Liver (tissue), 9 donors: ENCODE results near the gene SLBP. TPM values are rescaled to one million over a fixed set of nuclear protein-coding genes. Genes with fewer than 3 reads are reported as not detected.

Experiments
- DNase-seq: peaks from one replicate; pipeline ENCODE4 v3.0.0-alpha.2; 2017; ENCODE audit warnings: low spot score
- H3K27ac ChIP-seq, 2 donors: one replicate each; pipeline ENCODE4 v1.7.0; 2013; ENCODE audit warnings: inconsistent platforms in 2 of 2, low read length in 2 of 2, control low read depth in 1 of 2, low read depth in 1 of 2, mild to moderate bottlenecking in 1 of 2
- H3K27me3 ChIP-seq, 4 donors: one replicate each; pipeline versions ENCODE4 v1.6.1 to v1.7.0; 2013; ENCODE audit warnings: low read length in 3 of 4, inconsistent platforms in 1 of 4, mild to moderate bottlenecking in 1 of 4, moderate library complexity in 1 of 4; ENCODE audit not compliant: control insufficient read depth in 4 of 4, insufficient read depth in 4 of 4
- H3K36me3 ChIP-seq, 4 donors: one replicate each; pipeline versions ENCODE4 v1.6.1 to v1.7.0; 2013; ENCODE audit warnings: low read length in 3 of 4, mild to moderate bottlenecking in 3 of 4, low read depth in 1 of 4, moderate library complexity in 1 of 4; ENCODE audit not compliant: control insufficient read depth in 4 of 4, insufficient read depth in 3 of 4
- H3K4me1 ChIP-seq, 4 donors: one replicate each; pipeline versions ENCODE4 v1.6.1 to v1.7.0; 2013; ENCODE audit warnings: low read length in 3 of 4, mild to moderate bottlenecking in 3 of 4, moderate library complexity in 1 of 4; ENCODE audit not compliant: control insufficient read depth in 4 of 4, insufficient read depth in 4 of 4
- H3K4me3 ChIP-seq, 3 donors: one replicate each; pipeline versions ENCODE4 v1.6.1 to v1.7.0; 2013; ENCODE audit warnings: low read length in 3 of 3, control low read depth in 1 of 3, low read depth in 1 of 3, mild to moderate bottlenecking in 1 of 3
- H3K9ac ChIP-seq, 2 donors: one replicate each; pipeline ENCODE4 v1.7.0; 2013; ENCODE audit warnings: low read length in 2 of 2, mild to moderate bottlenecking in 2 of 2, moderate library complexity in 2 of 2, control low read depth in 1 of 2, low read depth in 1 of 2
- H3K9me3 ChIP-seq, 4 donors: one replicate each; pipeline versions ENCODE4 v1.6.1 to v1.7.0; 2013; ENCODE audit warnings: low read length in 3 of 4; ENCODE audit not compliant: control insufficient read depth in 4 of 4
- EGR1 ChIP-seq, 2 donors: IDR thresholded peaks; 2 replicates each; pipeline ENCODE4 v1.6.1; 2016 to 2018; ENCODE audit warnings: antibody characterized with exemption in 2 of 2, low read depth in 2 of 2
- FOXA1 ChIP-seq: IDR thresholded peaks from 2 replicates; pipeline ENCODE4 v1.6.1; 2016; ENCODE audit warnings: antibody characterized with exemption
- FOXA2 ChIP-seq: IDR thresholded peaks from 2 replicates; pipeline ENCODE4 v1.6.1; 2016; ENCODE audit warnings: antibody characterized with exemption
- GABPA ChIP-seq, 2 donors: IDR thresholded peaks in 1 of 2; conservative IDR thresholded peaks in 1 of 2; 2 replicates each; pipeline ENCODE4 v1.6.1; 2016; ENCODE audit warnings: antibody characterized with exemption in 2 of 2, mild to moderate bottlenecking in 1 of 2, moderate library complexity in 1 of 2
- HNF4A ChIP-seq, 2 donors: conservative IDR thresholded peaks; 2 replicates each; pipeline ENCODE4 v1.6.1; 2016; ENCODE audit warnings: antibody characterized with exemption in 2 of 2, mild to moderate bottlenecking in 2 of 2
- HNF4G ChIP-seq: IDR thresholded peaks from 2 replicates; pipeline ENCODE4 v1.6.1; 2016; ENCODE audit warnings: antibody characterized with exemption
- NR2F2 ChIP-seq: IDR thresholded peaks from 2 replicates; pipeline ENCODE4 v1.6.1; 2016; ENCODE audit warnings: antibody characterized with exemption
- RAD21 ChIP-seq, 2 donors: IDR thresholded peaks; 2 replicates each; pipeline ENCODE4 v1.6.1; 2016; ENCODE audit warnings: antibody characterized with exemption in 2 of 2, mild to moderate bottlenecking in 2 of 2
- REST ChIP-seq: IDR thresholded peaks from 2 replicates; pipeline ENCODE4 v1.6.1; 2016; ENCODE audit warnings: antibody characterized with exemption, mild to moderate bottlenecking
- SP1 ChIP-seq: IDR thresholded peaks from 2 replicates; pipeline ENCODE4 v1.6.1; 2018; ENCODE audit warnings: antibody characterized with exemption, mild to moderate bottlenecking
- TAF1 ChIP-seq: conservative IDR thresholded peaks from 2 replicates; pipeline ENCODE4 v1.6.1; 2016; ENCODE audit warnings: antibody characterized with exemption, mild to moderate bottlenecking
- YY1 ChIP-seq: IDR thresholded peaks from 2 replicates; pipeline ENCODE4 v1.6.1; 2016; ENCODE audit warnings: antibody characterized with exemption, mild to moderate bottlenecking
- ZBTB33 ChIP-seq: IDR thresholded peaks from 2 replicates; pipeline ENCODE4 v1.6.1; 2016; ENCODE audit warnings: antibody characterized with exemption
- WGBS: extraction: QIAGEN DNeasy Blood & Tissue Kit; methylation state at CpG from one replicate; pipeline ENCODE4 v1.1.7; 2013; 5-methylcytosine and 5-hydroxymethylcytosine counted together
- polyA plus RNA-seq, 2 donors: library from polyadenylated mRNA; stranded (reverse) in 1 of 2; unstranded in 1 of 2; fragments of 200-250 nt in 1 of 2; fragments of >200 nt in 1 of 2; fragmentation: Nextera tagmentation in 1 of 2; extraction: Ambion mirVana in 1 of 2; gene quantifications; one replicate each; pipeline versions ENCODE4 v1.2.1 to v1.2.3, GENCODE V29; 2013 to 2015
- total RNA-seq, 2 donors: library from RNA; depleted of rRNA; stranded (reverse); fragments of >200 nt; gene quantifications; one replicate each; pipeline ENCODE4 v1.2.3, GENCODE V29; 2014
- TF ChIP-seq, protein P1 (sequence below): IDR thresholded peaks from 2 replicates; pipeline ENCODE4 v1.6.1; 2016; ENCODE audit warnings: antibody characterized with exemption
- TF ChIP-seq, protein P2 (sequence below): IDR thresholded peaks from 2 replicates; pipeline ENCODE4 v1.6.1; 2016; ENCODE audit warnings: antibody characterized with exemption
- donor health status: healthy.
- donor health status: healthy.
- donor health status: healthy.
- donor health status: healthy.
- donor health status: healthy.

SLBP gene
- total and polyA plus RNA-seq, 4 donors = 14.7 to 64.4 (median 17.4) TPM

DNA sequence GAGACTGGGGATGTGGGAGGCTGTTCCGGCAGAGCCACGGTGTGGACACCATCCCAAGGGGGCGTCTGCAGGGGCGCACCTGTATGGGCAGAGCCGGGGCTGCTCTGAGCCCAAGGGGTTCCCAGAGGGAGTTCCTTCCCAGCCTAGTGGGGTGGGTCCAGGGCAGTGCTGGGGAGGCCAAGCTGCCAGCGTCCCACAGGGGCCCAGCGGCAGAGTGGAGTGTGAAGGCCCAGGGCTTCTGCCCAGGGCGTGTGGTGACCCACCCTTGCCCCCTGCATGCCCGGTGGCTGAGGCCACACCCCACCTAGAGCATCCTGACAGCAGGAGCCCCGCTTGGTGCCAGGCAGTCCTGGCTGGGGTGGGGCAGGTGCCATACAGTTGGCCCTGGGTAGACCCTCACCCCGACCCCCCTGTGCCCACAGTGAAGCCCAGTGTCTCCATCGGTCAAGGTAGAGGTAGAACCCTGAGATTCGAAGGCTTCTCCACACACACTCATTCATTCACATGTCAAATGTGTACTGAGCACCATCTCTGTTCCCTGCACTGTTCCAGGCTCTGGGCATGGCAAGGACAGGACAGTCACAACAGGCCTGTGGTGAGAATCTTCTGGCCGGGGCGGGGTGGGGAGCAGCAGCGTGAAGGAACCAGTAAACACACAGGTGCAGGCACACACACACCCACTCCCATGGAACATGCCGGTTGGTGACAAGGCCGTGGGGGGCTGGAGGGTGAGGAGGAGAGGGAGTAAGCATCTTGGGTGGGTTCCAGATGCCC is 38.4 kb upstream of the SLBP start:
- TF ChIP-seq RAD21 (IDR thresholded peaks at IDR 0.05) = no peak
- Histone ChIP-seq H3K4me3 (no peak overlapping the region), H3K4me1 (peaks cover 4 to 17% (median 12%) of the 10 kb centered on the region in 4 donors), H3K9me3 (no peaks in the 10 kb centered on the region), H3K9ac (no peak overlapping the region), H3K27ac (no peak overlapping the region), H3K36me3 (no peaks in the 10 kb centered on the region), H3K27me3 (no peaks in the 10 kb centered on the region)
- no peak for DNase-seq
- 90% methylated on average over 18 of the region's 18 CpGs for WGBS

DNA sequence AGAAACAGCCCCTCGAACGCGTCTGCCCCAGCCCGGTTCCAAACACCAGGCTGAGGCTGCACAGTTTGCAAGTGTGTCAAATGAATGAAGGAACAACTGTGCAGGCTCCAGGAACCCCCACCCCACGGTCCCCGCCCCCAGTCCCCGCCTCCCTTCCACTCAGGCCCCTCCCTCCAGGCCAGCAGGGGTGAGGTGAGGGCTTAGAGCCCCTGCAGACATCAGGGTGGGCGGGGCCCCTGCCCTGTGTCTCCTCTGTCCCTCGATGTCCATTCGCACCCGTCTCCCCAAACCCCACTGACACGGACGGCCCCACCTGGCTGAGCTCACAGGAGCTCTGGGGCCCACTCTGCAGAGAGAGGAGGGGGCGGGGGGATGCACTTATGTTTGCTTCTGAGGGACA is 37.7 kb upstream of the SLBP start:
- H3K9me3 ChIP-seq = no peaks in the 10 kb centered on the region
- no peak overlapping the region for H3K27ac ChIP-seq
- H3K4me3 ChIP-seq = no peak overlapping the region
- TF ChIP-seq GABPA (IDR thresholded peaks at IDR 0.05 in 1 of 2, conservative IDR thresholded peaks at IDR 0.05 in 1 of 2) (no peak), HNF4G (no peak), SP1 (no peak), EGR1 (IDR thresholded peaks at IDR 0.05; ENCODE audit: low read depth in 2 of 2) (no peak), ZBTB33 (no peak), YY1 (no peak), RAD21 (IDR thresholded peaks at IDR 0.05) (no peak), TAF1 (no peak), FOXA2 (no peak), NR2F2 (no peak)
- TF ChIP-seq, protein P1, sequence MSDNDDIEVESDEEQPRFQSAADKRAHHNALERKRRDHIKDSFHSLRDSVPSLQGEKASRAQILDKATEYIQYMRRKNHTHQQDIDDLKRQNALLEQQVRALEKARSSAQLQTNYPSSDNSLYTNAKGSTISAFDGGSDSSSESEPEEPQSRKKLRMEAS = no peak
- WGBS = 87% methylated on average over 14 of the region's 14 CpGs
- H3K4me1 ChIP-seq = peaks cover 5 to 23% (median 13%) of the 10 kb centered on the region in 4 donors
- H3K36me3 ChIP-seq = no peaks in the 10 kb centered on the region
- no peak for DNase-seq
- H3K27me3 ChIP-seq = no peaks in the 10 kb centered on the region
- no peak overlapping the region for H3K9ac ChIP-seq

GRCh38 chr4:1749370-1749769 is 37.3 kb upstream of the SLBP start:
- no peak overlapping the region for H3K4me3 ChIP-seq
- no peak for DNase-seq
- H3K4me1 ChIP-seq = peaks cover 8 to 28% (median 17%) of the 10 kb centered on the region in 4 donors
- H3K9ac ChIP-seq = no peak overlapping the region
- no peak overlapping the region for H3K27ac ChIP-seq
- 76% methylated on average over 3 of the region's 3 CpGs for WGBS
- no peaks in the 10 kb centered on the region for H3K36me3 ChIP-seq
- TF ChIP-seq FOXA1 (no peak), TAF1 (no peak), HNF4A (conservative IDR thresholded peaks at IDR 0.05) (no peak), GABPA (IDR thresholded peaks at IDR 0.05 in 1 of 2, conservative IDR thresholded peaks at IDR 0.05 in 1 of 2) (no peak), EGR1 (IDR thresholded peaks at IDR 0.05; ENCODE audit: low read depth in 2 of 2) (no peak), NR2F2 (no peak), HNF4G (no peak), REST (no peak), RAD21 (IDR thresholded peaks at IDR 0.05) (no peak), YY1 (no peak)
- TF ChIP-seq, protein P2, sequence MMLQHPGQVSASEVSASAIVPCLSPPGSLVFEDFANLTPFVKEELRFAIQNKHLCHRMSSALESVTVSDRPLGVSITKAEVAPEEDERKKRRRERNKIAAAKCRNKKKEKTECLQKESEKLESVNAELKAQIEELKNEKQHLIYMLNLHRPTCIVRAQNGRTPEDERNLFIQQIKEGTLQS = no peak
- H3K27me3 ChIP-seq = no peaks in the 10 kb centered on the region
- H3K9me3 ChIP-seq = no peaks in the 10 kb centered on the region
